NB4 (cell line): ENCODE data around the gene NR4A2.

Source experiments
- CTCF ChIP-seq: IDR thresholded peaks from one replicate; pipeline ENCODE4 v1.5.1; 2012; ENCODE audit warnings: low read depth, low read length
- MAX ChIP-seq: IDR thresholded peaks from 2 replicates; pipeline ENCODE4 v1.6.1; 2011; ENCODE audit warnings: low read depth, low read length
- MYC ChIP-seq: IDR thresholded peaks from 2 replicates; pipeline ENCODE4 v1.6.1; 2011; ENCODE audit warnings: low read depth, low read length
- POLR2A ChIP-seq: IDR thresholded peaks from 2 replicates; pipeline ENCODE4 v1.6.1; 2011; ENCODE audit warnings: mild to moderate bottlenecking; ENCODE audit not compliant: insufficient read length; ENCODE audit errors: extremely low read depth

- TF ChIP-seq CTCF, result no peak
- no peak for TF ChIP-seq POLR2A
- no peak for TF ChIP-seq MAX
- no peak for TF ChIP-seq MYC
These were observed 27.4 kb downstream of the NR4A2 start for GRCh38 chr2:156305121-156305520.
